ENCODE data around the gene ALKBH4.
"Not testable (repeated sequence)": the region's sequence is repeated elsewhere in the genome, so short reads cannot be mapped to it uniquely, and the experiment has no call there.

Gene ALKBH4

DNA sequence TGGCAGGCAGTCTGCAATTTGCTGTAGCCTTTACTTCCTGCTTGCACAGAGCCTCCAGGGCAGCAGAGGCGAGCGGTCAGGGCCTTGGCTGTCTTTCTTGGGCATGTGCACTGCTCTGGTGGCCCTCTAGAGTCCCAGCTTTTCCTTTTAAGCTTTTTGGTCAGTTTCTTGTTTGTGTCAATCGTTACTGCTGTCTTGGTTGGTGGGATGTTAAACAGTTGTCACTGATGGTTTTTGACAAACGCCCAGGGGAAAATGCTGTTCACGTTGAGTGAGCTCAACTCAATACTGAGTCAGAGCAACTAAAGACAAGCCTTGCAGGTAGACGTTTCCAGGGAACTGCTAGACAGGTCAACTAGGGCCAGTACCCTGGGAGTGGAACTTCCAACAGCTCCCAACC, 54.5 kb downstream of the ALKBH4 start:
- no peak for DNase-seq (ENCODE audit: low read depth)
- H3K4me3 ChIP-seq (ENCODE audit: low read depth, low read length), result no peak overlapping the region
- TF ChIP-seq, protein P1, sequence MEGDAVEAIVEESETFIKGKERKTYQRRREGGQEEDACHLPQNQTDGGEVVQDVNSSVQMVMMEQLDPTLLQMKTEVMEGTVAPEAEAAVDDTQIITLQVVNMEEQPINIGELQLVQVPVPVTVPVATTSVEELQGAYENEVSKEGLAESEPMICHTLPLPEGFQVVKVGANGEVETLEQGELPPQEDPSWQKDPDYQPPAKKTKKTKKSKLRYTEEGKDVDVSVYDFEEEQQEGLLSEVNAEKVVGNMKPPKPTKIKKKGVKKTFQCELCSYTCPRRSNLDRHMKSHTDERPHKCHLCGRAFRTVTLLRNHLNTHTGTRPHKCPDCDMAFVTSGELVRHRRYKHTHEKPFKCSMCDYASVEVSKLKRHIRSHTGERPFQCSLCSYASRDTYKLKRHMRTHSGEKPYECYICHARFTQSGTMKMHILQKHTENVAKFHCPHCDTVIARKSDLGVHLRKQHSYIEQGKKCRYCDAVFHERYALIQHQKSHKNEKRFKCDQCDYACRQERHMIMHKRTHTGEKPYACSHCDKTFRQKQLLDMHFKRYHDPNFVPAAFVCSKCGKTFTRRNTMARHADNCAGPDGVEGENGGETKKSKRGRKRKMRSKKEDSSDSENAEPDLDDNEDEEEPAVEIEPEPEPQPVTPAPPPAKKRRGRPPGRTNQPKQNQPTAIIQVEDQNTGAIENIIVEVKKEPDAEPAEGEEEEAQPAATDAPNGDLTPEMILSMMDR (IDR thresholded peaks at IDR 0.05; ENCODE audit: low read depth, low read length, missing control alignments), result no peak

DNA sequence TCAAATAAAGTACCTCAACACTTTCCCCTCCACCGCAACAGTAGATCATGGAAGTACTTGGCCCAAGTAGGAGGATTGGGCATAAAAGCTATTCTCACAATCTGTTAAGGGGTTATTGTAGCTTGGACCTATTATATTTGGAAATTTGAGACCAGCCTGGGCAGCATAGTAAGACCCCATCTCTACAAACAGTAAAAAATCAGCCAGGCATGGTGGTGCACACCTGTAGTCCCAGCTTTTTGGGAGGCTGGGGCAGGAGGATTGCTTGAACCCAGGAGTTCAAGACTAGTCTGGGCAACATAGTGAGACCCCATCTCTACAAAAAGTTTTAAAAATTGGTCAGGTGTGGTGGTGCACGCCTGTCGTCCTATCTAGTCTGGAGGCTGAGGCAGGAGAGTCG, 55.3 kb downstream of the ALKBH4 start:
- DNase-seq (ENCODE audit: low read depth), result no peak
- H3K4me3 ChIP-seq (ENCODE audit: low read depth, low read length), result no peak overlapping the region
- TF ChIP-seq, protein P1 (IDR thresholded peaks at IDR 0.05; ENCODE audit: low read depth, low read length, missing control alignments), result no peak

DNA sequence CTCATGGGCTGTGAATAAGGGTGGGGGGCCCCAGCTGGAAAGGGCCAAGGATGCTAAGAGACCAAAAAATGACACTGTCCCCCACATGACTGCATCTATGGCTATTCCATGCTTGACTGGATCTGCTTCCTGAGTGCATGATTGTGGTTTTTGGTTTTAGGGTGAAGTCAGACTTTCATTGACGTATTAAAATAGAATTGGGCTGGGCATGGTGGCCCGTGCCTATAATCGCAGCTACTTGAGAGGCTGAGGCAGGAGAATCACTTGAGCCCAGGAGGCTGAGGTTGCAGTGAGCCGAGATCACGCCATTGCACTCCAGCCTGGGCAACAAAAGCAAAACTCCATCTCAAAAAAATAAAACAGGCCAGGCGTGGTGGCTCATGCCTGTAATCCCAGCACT, 56.1 kb downstream of the ALKBH4 start:
- not testable (repeated sequence) for H3K4me3 ChIP-seq (ENCODE audit: low read depth, low read length); DNase-seq (ENCODE audit: low read depth)

DNA sequence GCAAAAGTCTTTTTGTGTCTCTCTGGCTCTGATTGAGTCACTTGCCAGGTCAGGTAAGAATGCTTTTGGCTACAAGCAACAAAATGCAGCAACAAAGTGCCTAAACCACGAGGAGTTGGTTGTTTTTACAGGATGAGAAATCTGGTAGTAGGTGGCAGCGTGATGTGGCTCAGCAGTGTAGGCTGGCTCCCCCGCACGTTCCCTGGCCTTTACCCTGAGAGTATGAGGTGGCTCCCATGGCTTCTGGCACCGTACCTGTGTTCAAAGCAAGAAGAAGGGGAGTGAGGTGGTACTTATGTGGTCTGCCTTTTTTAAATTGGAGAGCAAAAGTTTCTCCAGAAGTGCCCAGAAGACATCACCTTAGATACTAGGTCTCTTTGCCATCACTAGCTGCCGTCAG, 56.8 kb downstream of the ALKBH4 start:
- H3K4me3 ChIP-seq (ENCODE audit: low read depth, low read length), result no peak overlapping the region
- no peak for DNase-seq (ENCODE audit: low read depth)
- TF ChIP-seq, protein P1 (IDR thresholded peaks at IDR 0.05; ENCODE audit: low read depth, low read length, missing control alignments), result no peak
